Mesenchymal stem cell (in vitro differentiated cells and primary cell): ENCODE measurements around the gene DNAJC28.
"Not testable (repeated sequence)": the region's sequence is repeated elsewhere in the genome, so short reads cannot be mapped to it uniquely, and the experiment has no call there.

Source experiments
- DNase-seq: peaks from one replicate; pipeline ENCODE4 v3.0.0-alpha.2; 2013
- H2AFZ ChIP-seq: one replicate; pipeline ENCODE4 v1.6.1; 2013; ENCODE audit warnings: low read depth, mild to moderate bottlenecking, control low read depth, inconsistent platforms, low read length, moderate library complexity
- H2AK5ac ChIP-seq: 2 replicates; pipeline ENCODE4 v1.6.1; 2013; ENCODE audit warnings: low read length, moderate library complexity, mild to moderate bottlenecking, inconsistent platforms; ENCODE audit not compliant: severe bottlenecking
- H2BK120ac ChIP-seq: one replicate; pipeline ENCODE4 v1.6.1; 2013; ENCODE audit warnings: low read depth, mild to moderate bottlenecking, inconsistent platforms, low read length, moderate library complexity
- H2BK12ac ChIP-seq, 2 experiments: one replicate each; pipeline ENCODE4 v1.6.1; 2013; ENCODE audit warnings: inconsistent platforms in 2 of 2, low read length in 2 of 2, mild to moderate bottlenecking in 2 of 2, moderate library complexity in 2 of 2, control low read depth in 1 of 2
- H2BK15ac ChIP-seq: one replicate; pipeline ENCODE4 v1.6.1; 2013; ENCODE audit warnings: mild to moderate bottlenecking, low read depth, inconsistent platforms; ENCODE audit not compliant: poor library complexity, severe bottlenecking
- H2BK5ac ChIP-seq: 2 replicates; pipeline ENCODE4 v1.6.1; 2013; ENCODE audit warnings: low read depth, mild to moderate bottlenecking, low read length, control low read depth, inconsistent platforms; ENCODE audit not compliant: poor library complexity, severe bottlenecking
- H3K14ac ChIP-seq, 2 experiments: one replicate each; pipeline ENCODE4 v1.6.1; 2013; ENCODE audit warnings: inconsistent platforms in 2 of 2, low read length in 2 of 2, control low read depth in 1 of 2, mild to moderate bottlenecking in 1 of 2, moderate library complexity in 1 of 2
- H3K18ac ChIP-seq, 2 experiments: one replicate each; pipeline ENCODE4 v1.6.1; 2013; ENCODE audit warnings: inconsistent platforms in 2 of 2, low read length in 2 of 2, control low read depth in 1 of 2, low read depth in 1 of 2, mild to moderate bottlenecking in 1 of 2
- H3K23ac ChIP-seq, 2 experiments: one replicate each; pipeline ENCODE4 v1.6.1; 2013; ENCODE audit warnings: inconsistent platforms in 2 of 2, low read length in 2 of 2, mild to moderate bottlenecking in 2 of 2, moderate library complexity in 2 of 2, control low read depth in 1 of 2
- H3K27ac ChIP-seq: 2 replicates; pipeline ENCODE4 v1.5.1; 2013; ENCODE audit warnings: mild to moderate bottlenecking, moderate library complexity, low read length, control low read depth, inconsistent platforms; ENCODE audit not compliant: poor library complexity, severe bottlenecking
- H3K27me3 ChIP-seq, 2 experiments: 2 replicates each; pipeline versions ENCODE4 v1.6.1 to v1.7.0; 2013; ENCODE audit warnings: low read length in 2 of 2, mild to moderate bottlenecking in 2 of 2, moderate library complexity in 2 of 2, control low read depth in 1 of 2, inconsistent platforms in 1 of 2; ENCODE audit not compliant: control insufficient read depth in 1 of 2, insufficient read depth in 1 of 2
- H3K36me3 ChIP-seq, 2 experiments: 2 replicates each; pipeline versions ENCODE4 v1.6.1 to v1.7.0; 2013; ENCODE audit warnings: low read length in 2 of 2, control low read depth in 1 of 2, inconsistent platforms in 1 of 2, low read depth in 1 of 2, mild to moderate bottlenecking in 1 of 2; ENCODE audit not compliant: insufficient read depth in 2 of 2, control insufficient read depth in 1 of 2
- H3K4ac ChIP-seq, 2 experiments: one replicate each; pipeline ENCODE4 v1.6.1; 2013; ENCODE audit warnings: inconsistent platforms in 2 of 2, low read length in 2 of 2, mild to moderate bottlenecking in 2 of 2, moderate library complexity in 2 of 2, control low read depth in 1 of 2, low read depth in 1 of 2
- H3K4me1 ChIP-seq: 2 replicates; pipeline ENCODE4 v1.6.1; 2013; ENCODE audit warnings: low read depth, low read length, control low read depth; ENCODE audit not compliant: control insufficient read depth, insufficient read depth
- H3K4me2 ChIP-seq: 2 replicates; pipeline ENCODE4 v1.6.1; 2013; ENCODE audit warnings: low read length, mild to moderate bottlenecking, inconsistent platforms; ENCODE audit not compliant: poor library complexity, severe bottlenecking
- H3K4me3 ChIP-seq, 2 experiments: 2 replicates each; pipeline versions ENCODE4 v1.5.1 to v1.7.0; 2013; ENCODE audit warnings: low read length in 2 of 2, mild to moderate bottlenecking in 2 of 2, control low read depth in 1 of 2, low read depth in 1 of 2; ENCODE audit not compliant: insufficient read depth in 1 of 2
- H3K79me1 ChIP-seq: replicated peaks from 2 replicates; pipeline ENCODE4 v1.6.1; 2013; ENCODE audit warnings: mild to moderate bottlenecking, control low read depth, low read length, inconsistent platforms; ENCODE audit not compliant: poor library complexity, severe bottlenecking
- H3K9ac ChIP-seq: 2 replicates; pipeline ENCODE4 v1.7.0; 2013; ENCODE audit warnings: mild to moderate bottlenecking, low read length, moderate library complexity
- H3K9me3 ChIP-seq: 2 replicates; pipeline ENCODE4 v1.7.0; 2013; ENCODE audit warnings: mild to moderate bottlenecking, low read length; ENCODE audit not compliant: control insufficient read depth
- H4K8ac ChIP-seq: one replicate; pipeline ENCODE4 v1.6.1; 2013; ENCODE audit warnings: inconsistent platforms, mild to moderate bottlenecking, low read length, moderate library complexity
- H4K91ac ChIP-seq: one replicate; pipeline ENCODE4 v1.6.1; 2013; ENCODE audit warnings: mild to moderate bottlenecking, low read length, inconsistent platforms
- WGBS: methylation state at CpG from one replicate; pipeline ENCODE4 v1.1.7; 2013; ENCODE audit warnings: mixed read lengths; 5-methylcytosine and 5-hydroxymethylcytosine counted together

DNAJC28 gene

DNA sequence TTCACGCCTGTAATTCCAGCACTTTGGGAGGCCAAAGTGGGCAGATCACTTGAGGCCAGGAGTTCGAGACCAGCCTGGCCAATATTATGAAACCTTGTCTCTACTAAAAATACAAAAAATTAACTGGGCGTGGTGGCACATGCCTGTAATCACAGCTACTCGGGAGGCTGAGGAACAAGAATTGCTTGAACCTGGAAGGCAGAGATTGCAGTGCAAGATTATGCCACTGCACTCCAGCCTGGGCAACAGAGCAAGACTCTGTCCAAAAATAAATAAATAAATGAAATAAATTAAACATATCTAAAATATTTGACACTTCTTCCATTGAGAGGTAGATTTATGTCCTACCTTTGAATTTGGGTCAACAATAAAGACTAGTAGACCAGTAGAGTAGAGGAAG lies 22.3 kb downstream of the DNAJC28 start:
- H2BK15ac ChIP-seq, H3K9me3 ChIP-seq, H3K23ac ChIP-seq, H3K9ac ChIP-seq, H3K4me3 ChIP-seq, H3K4ac ChIP-seq, H3K18ac ChIP-seq, H3K4me2 ChIP-seq, H2BK120ac ChIP-seq, H3K14ac ChIP-seq, H3K4me1 ChIP-seq, DNase-seq, H2AK5ac ChIP-seq, H2BK5ac ChIP-seq, H4K8ac ChIP-seq, H4K91ac ChIP-seq, H3K27me3 ChIP-seq, H2BK12ac ChIP-seq, H3K27ac ChIP-seq, H2AFZ ChIP-seq: not testable (repeated sequence)
- Histone ChIP-seq H3K36me3 (peaks cover 3 to 17% of the 10 kb centered on the region in 2 experiments), H3K79me1 (peaks cover 20% of the 10 kb centered on the region)
- 92% methylated on average over 4 of the region's 4 CpGs for WGBS

DNA sequence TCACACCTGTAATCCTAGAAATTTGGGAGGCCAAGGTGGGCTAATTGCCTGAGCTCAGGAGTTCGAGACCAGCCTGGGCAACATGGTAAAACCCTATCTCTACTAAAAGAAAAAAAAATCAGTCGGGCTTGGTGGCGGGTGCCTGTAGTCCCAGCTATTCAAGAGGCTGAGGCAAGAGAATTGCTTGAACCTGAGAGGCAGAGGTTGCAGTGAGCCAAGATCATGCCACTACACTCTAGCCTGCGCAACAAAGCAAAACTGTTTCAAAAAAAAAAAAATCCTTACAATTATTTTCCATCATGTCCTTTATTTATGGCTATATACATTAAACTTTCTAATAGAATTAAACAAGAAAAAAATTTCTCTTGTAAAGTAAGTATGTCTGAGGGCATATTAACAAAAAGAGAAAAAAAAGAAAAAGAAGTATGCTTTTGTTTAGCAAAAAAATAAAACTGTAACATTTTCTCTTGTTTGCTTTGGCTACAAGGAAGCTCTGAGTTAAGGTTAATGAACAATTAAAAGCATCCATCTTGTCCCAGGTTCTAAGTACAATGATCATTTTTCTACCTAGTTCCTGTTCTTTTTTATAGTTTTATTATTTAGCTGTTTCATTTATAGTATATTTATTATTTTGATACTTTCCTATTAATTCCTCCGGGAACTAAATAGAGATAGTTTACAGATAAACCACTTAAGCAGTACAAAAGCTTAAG lies 29.8 kb downstream of the DNAJC28 start:
- Histone ChIP-seq H2BK120ac (no peak overlapping the region), H4K8ac (no peak overlapping the region), H3K4ac (no peak overlapping the region), H3K4me1 (no peaks in the 10 kb centered on the region), H3K27ac (no peak overlapping the region), H3K14ac (no peak overlapping the region), H4K91ac (no peak overlapping the region), H2BK15ac (no peak overlapping the region), H2BK5ac (no peak overlapping the region), H3K36me3 (peaks cover 8 to 55% of the 10 kb centered on the region in 2 experiments), H3K79me1 (peaks cover 3% of the 10 kb centered on the region), H2AK5ac (no peak overlapping the region), H3K18ac (no peak overlapping the region), H3K23ac (no peak overlapping the region), H2AFZ (no peak overlapping the region), H3K4me2 (no peak overlapping the region), H3K27me3 (no peaks in the 10 kb centered on the region), H3K4me3 (no peak overlapping the region), H3K9ac (no peak overlapping the region), H3K9me3 (no peaks in the 10 kb centered on the region), H2BK12ac (no peak overlapping the region)
- 100% methylated on average over 3 of the region's 5 CpGs for whole genome bisulfite sequencing
- no peak for DNase-seq

DNA sequence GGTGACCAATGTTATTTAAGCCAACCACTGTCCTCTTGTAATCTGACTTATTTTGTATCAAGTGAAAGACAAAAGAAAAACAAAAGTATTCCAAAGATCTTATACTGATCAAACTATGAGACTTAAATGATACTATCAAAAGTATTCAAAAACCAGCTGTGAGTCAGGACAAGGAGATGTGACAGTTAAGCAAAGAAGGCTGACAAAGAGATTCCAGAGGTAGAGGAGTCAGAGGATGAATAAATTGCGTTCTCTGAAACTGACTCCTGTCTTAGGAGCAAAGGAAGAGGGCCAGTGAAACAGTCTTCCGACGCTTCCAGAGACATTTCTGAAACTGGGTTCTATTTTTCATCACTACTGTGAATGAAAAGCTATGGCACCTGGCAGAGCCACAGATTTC lies 32.7 kb downstream of the DNAJC28 start:
- Histone ChIP-seq H3K14ac (no peak overlapping the region), H3K4me1 (no peaks in the 10 kb centered on the region), H2BK15ac (no peak overlapping the region), H2AFZ (no peak overlapping the region), H3K36me3 (peaks cover 6 to 65% of the 10 kb centered on the region in 2 experiments), H3K79me1 (peaks cover 3% of the 10 kb centered on the region), H3K18ac (no peak overlapping the region), H3K27ac (no peak overlapping the region), H3K4me3 (no peak overlapping the region), H2BK12ac (no peak overlapping the region), H2BK120ac (no peak overlapping the region), H3K9ac (no peak overlapping the region), H2BK5ac (no peak overlapping the region), H3K27me3 (no peaks in the 10 kb centered on the region), H4K8ac (no peak overlapping the region), H2AK5ac (no peak overlapping the region), H3K4me2 (no peak overlapping the region), H3K4ac (no peak overlapping the region), H3K23ac (no peak overlapping the region), H3K9me3 (no peaks in the 10 kb centered on the region), H4K91ac (no peak overlapping the region)
- DNase-seq: no peak
- whole genome bisulfite sequencing: 94% methylated on average over 3 of the region's 3 CpGs

DNA sequence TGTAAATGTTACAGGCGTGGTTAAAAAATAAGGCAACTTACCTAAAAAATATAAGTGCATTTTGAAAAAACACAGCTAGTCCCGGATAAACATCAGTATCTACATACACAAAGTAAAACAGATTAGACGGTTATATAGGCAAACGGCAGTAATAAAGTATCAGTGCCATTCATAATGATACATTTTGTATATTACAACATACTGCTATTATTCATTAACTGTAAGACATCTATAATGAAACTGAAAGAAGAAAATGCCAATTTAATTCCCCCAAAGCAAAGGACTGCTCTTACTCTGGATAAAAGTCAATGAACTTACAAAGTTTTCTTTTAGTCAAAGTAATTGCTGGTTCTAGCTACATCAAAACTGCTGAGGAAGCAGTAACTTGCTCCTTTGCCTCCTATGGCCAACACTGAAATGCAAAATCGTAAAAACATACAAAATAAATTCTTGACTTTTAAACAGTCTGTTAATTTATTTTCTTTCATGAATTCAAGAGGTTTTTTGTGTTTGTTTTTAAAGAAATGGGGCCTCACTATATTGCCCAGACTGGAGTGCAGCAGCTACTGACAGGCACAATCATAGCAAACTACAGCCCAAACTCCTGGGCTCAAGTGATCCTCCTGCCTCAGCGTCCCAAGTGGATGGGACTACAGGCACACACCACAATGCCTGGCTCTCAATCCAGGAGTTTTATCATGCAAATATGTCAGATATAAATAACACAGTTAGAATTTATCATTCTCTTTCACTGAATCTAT lies 35.6 kb downstream of the DNAJC28 start:
- H3K27me3 ChIP-seq: no peaks in the 10 kb centered on the region
- H3K4ac ChIP-seq: no peak overlapping the region
- H4K8ac ChIP-seq: no peak overlapping the region
- H3K9ac ChIP-seq: no peak overlapping the region
- peaks cover 3% of the 10 kb centered on the region for H3K4me1 ChIP-seq
- H3K23ac ChIP-seq: no peak overlapping the region
- H4K91ac ChIP-seq: no peak overlapping the region
- H2BK12ac ChIP-seq: no peak overlapping the region
- H3K27ac ChIP-seq: no peak overlapping the region
- no peak overlapping the region for H3K4me3 ChIP-seq
- no peak overlapping the region for H3K18ac ChIP-seq
- H3K79me1 ChIP-seq: no peaks in the 10 kb centered on the region
- no peak overlapping the region for H2BK120ac ChIP-seq
- H3K4me2 ChIP-seq: no peak overlapping the region
- H2AFZ ChIP-seq: no peak overlapping the region
- H3K36me3 ChIP-seq: peaks cover 3 to 65% of the 10 kb centered on the region in 2 experiments
- no CpG with 5 or more reads among the region's 6 CpGs for WGBS
- H2AK5ac ChIP-seq: no peak overlapping the region
- no peak overlapping the region for H2BK15ac ChIP-seq
- H3K9me3 ChIP-seq: no peaks in the 10 kb centered on the region
- no peak overlapping the region for H2BK5ac ChIP-seq
- no peak overlapping the region for H3K14ac ChIP-seq
- no peak for DNase-seq
